ENCODE results near the gene BCL11B. TPM values are rescaled to one million over a fixed set of nuclear protein-coding genes. Genes with fewer than 3 reads are reported as not detected.

The BCL11B gene
- total RNA-seq, 1 donor from 2014 or later = 0.23 TPM

DNA sequence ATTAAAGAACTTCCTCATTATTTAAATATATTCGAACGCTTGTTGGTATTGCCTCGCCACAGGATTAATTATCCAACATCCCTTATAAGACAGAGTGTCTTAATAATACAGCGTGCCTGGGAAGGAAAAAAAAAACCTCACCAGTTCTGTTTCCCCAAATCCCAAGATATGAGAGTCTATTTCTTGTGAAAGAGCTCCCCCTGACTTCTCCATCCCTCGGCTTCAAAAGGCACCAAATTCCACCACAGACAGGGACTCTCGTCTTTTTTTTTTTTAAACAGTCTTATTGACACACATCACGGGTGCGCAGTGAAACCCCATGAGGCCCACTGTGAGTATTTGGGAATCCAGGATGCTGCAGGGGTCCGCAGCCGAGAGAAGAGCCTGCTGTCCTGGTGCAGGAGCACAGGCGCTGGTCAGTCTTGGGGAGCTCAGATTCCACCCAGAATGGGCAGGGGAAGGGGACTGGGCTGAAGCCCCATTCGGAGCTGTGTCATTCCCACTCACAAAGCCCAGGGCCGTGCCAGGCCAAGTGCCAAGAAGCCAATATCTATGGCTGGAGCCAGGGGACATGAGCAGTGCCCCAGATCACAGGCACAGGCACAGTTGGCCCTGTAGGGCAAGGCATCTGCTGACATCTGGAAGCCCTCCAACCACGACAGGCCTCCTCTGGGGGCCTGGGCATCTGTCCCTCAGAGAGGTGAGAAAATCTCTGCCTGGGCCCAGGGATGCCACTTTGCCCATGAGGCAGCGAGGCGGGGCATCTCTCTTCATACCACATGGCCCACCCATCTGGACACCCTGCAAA lies 71.9 kb downstream of the BCL11B start:
- TF ChIP-seq, protein P1, sequence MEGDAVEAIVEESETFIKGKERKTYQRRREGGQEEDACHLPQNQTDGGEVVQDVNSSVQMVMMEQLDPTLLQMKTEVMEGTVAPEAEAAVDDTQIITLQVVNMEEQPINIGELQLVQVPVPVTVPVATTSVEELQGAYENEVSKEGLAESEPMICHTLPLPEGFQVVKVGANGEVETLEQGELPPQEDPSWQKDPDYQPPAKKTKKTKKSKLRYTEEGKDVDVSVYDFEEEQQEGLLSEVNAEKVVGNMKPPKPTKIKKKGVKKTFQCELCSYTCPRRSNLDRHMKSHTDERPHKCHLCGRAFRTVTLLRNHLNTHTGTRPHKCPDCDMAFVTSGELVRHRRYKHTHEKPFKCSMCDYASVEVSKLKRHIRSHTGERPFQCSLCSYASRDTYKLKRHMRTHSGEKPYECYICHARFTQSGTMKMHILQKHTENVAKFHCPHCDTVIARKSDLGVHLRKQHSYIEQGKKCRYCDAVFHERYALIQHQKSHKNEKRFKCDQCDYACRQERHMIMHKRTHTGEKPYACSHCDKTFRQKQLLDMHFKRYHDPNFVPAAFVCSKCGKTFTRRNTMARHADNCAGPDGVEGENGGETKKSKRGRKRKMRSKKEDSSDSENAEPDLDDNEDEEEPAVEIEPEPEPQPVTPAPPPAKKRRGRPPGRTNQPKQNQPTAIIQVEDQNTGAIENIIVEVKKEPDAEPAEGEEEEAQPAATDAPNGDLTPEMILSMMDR (conservative IDR thresholded peaks at IDR 0.05; ENCODE audit: low read depth, low read length) = peak; percentile 17
- DNase-seq (ENCODE audit: low read depth) = no peak
- no peak overlapping the region for H3K4me3 ChIP-seq (ENCODE audit: low read depth, low read length)

DNA sequence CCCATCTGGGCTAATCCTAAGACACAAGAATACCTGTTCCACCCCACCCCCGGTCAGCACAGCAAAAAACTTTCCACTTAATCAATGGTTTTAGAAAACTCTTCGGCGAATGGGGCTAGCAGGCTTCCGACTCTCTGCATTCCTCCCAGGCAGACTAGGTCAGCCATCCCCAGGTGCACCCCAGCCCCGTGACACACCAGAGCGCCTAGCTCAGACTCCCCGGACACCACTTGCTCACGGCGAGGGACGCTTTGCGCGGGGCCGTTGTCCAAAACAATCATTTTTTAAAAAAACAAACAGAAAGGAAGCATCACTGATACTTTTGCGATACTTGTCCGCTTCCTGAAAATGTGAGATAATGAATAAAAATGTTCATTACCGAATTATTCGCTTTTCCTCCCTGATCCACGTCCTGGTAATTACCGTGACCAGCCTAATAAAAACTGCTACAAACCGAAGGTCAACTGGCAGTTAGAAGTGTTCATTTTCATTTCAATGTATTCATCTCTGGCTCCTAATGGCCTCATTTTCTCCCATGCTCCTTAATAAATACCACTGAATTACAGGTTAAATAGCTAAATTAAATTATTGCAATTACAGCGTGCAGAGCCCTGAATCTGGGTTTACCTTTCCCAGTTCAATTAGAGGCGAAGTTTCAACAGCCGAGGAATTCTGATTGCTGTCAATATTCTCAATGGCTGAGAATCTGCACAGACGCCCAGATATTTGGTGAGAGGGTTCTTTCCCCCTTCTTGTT lies 73.1 kb downstream of the BCL11B start:
- no peak overlapping the region for H3K4me3 ChIP-seq (ENCODE audit: low read depth, low read length)
- TF ChIP-seq, protein P1 (conservative IDR thresholded peaks at IDR 0.05; ENCODE audit: low read depth, low read length) = no peak
- no peak for DNase-seq (ENCODE audit: low read depth)

DNA sequence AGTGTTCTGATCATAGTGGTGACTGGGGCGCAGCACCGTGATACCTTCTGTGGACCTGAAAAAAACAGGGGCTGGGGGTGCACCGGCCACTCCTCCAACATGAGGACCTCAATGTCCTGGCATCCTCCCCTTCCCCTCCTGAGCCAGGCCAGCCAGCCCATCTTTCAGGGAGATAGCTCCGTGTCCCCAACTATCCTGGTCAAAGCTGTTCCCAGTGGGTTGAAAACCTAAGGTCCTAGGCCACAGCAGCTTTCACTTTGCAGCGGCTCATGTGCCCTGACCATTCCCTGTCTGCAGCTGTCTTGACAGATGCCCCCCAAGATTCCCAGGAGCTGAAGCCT lies 75.7 kb downstream of the BCL11B start:
- TF ChIP-seq, protein P1 (conservative IDR thresholded peaks at IDR 0.05; ENCODE audit: low read depth, low read length) = no peak

DNA sequence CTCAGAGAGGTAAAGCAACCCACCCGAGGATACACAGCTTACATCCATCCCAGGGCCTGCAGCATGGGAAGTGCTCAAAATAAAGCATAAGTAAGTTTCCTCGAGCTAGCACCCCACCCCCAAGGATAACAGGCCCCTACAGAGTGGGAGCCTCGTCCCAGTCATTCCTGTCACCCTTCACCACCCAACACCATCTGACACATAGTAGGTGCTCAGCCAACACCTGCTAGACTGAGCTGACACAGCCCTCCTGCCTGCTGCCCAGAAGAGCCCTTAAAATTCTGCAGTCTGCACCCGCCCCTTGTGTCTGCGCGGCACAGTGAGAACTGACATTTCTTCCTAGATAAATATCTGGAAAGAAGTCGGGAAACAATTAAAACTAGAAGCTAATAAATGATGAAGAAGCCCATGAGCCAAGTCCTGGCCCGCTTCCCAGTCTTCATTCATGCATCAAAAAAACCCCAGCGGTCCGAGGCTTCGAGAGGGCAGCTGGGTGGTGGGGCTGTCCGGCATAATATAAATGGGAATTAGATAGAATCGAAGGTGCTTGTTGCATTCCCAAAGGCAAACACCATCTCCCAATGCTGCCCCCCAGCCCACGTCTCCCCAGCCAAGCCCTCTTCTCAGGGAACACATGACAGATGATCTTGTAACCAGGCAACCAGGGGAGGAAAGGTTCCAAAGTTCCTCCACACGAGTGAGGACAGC lies 76.2 kb downstream of the BCL11B start:
- TF ChIP-seq, protein P1 (conservative IDR thresholded peaks at IDR 0.05; ENCODE audit: low read depth, low read length) = no peak
- peak; percentile 52 for DNase-seq (ENCODE audit: low read depth)

More for the DNA sequence above, 75.7 kb downstream of the BCL11B start:
- H3K4me3 ChIP-seq (ENCODE audit: low read depth, low read length) = no peak overlapping the region
- no peak for DNase-seq (ENCODE audit: low read depth)

DNA sequence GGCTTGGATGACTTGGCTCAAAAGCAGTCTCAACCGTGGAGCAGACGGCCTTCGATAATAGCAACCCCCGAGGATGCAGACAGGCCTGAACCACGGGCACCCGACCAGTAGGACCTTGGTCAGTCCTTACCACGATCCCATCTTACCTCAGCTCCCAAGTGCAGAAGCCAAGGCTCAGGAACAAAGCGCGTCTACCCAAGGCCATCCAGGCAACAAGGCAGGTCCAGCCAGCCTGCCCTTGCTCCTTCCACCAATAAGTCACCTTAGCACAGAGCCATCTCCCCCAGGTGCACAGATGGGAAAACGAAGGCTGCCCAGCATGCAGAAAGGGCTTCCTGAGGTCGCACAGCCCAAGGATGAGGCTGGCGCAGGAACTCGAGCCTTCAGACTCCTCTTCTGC lies 77.3 kb downstream of the BCL11B start:
- no peak overlapping the region for H3K4me3 ChIP-seq (ENCODE audit: low read depth, low read length)
- no peak for DNase-seq (ENCODE audit: low read depth)
- TF ChIP-seq, protein P1 (conservative IDR thresholded peaks at IDR 0.05; ENCODE audit: low read depth, low read length) = no peak

More for the DNA sequence above, 76.2 kb downstream of the BCL11B start:
- no peak overlapping the region for H3K4me3 ChIP-seq (ENCODE audit: low read depth, low read length)

DNA sequence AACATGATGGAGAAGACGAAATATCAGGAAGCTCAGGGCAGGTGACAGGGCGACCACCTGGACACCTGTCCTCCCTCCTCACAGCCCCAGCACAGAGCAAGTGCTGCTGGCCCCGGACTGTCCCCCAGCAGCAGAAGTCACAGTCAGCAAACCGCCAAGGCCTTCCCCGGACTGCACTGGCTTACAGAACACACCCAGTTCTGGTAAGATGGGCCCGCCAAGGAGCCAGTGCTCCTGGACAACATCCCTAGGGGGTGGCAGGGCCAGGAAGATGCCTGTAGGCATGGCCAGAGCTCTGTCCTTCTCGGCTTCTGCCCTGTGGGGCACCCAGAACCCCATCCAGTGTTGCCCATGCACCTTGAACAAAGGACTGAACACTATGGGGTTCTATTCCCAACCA lies 77.9 kb downstream of the BCL11B start:
- no peak overlapping the region for H3K4me3 ChIP-seq (ENCODE audit: low read depth, low read length)
- no peak for DNase-seq (ENCODE audit: low read depth)
- TF ChIP-seq, protein P1 (conservative IDR thresholded peaks at IDR 0.05; ENCODE audit: low read depth, low read length) = no peak
